SK-N-SH (cell line): ENCODE results near the gene FAM83D. TPM values are rescaled to one million over a fixed set of nuclear protein-coding genes. Genes with fewer than 3 reads are reported as not detected.

Experiments
- CTCF ChIA-PET: fragments of 300-600, 350-600 bp; formaldehyde crosslinking; extraction: SDS; loops from one replicate; lab custom pipeline; 2021; lab: Yijun Ruan, JAX
- POLR2A ChIA-PET: fragments of 350-600 bp; sonication (Branson Sonifier 250); formaldehyde crosslinking; extraction: SDS; loops from one replicate; lab custom pipeline; 2020; ENCODE audit warnings: antibody characterized with exemption, inconsistent platforms; lab: Yijun Ruan, JAX
- DNase-seq: peaks from one replicate; pipeline ENCODE4 v3.0.0; 2012
- H2AFZ ChIP-seq: fragments of 200-600 bp; sonication (generic); 2 replicates; pipeline ENCODE4 v1.8.1; 2016; ENCODE audit warnings: antibody characterized with exemption, mild to moderate bottlenecking, low read depth
- H3F3A ChIP-seq: fragments of 200-600 bp; sonication (generic); replicated peaks from 2 replicates; pipeline ENCODE3; 2016; ENCODE audit warnings: antibody characterized with exemption, mild to moderate bottlenecking; ENCODE audit not compliant: insufficient read depth
- H3K27ac ChIP-seq, 2 experiments: fragments of 200-500 bp in 1 of 2; fragments of 200-600 bp in 1 of 2; sonication (Bioruptor generic) in 1 of 2; sonication (generic), shearing (Covaris generic) in 1 of 2; 2 replicates each; pipeline versions ENCODE4 v1.5.1 to v1.6.1; 2014 to 2016; ENCODE audit warnings: low read depth in 2 of 2, inconsistent platforms in 1 of 2, low read length in 1 of 2, mild to moderate bottlenecking in 1 of 2, mixed read lengths in 1 of 2
- H3K27me3 ChIP-seq: fragments of 200-600 bp; sonication (generic), shearing (Covaris generic); 2 replicates; pipeline ENCODE4 v1.6.1; 2016; ENCODE audit warnings: mixed run types; ENCODE audit not compliant: insufficient read depth
- H3K36me3 ChIP-seq, 2 experiments: fragments of 200-500 bp in 1 of 2; fragments of 200-600 bp in 1 of 2; sonication (Bioruptor generic) in 1 of 2; sonication (generic) in 1 of 2; replicated peaks in 1 of 2; 2 replicates each; pipeline versions ENCODE3 to v1.5.1; 2014 to 2016; ENCODE audit warnings: low read length in 1 of 2, mild to moderate bottlenecking in 1 of 2; ENCODE audit not compliant: insufficient read depth in 2 of 2, control insufficient read depth in 1 of 2
- H3K4me1 ChIP-seq, 2 experiments: fragments of 200-500 bp in 1 of 2; fragments of 200-600 bp in 1 of 2; sonication (Bioruptor generic) in 1 of 2; sonication (generic), shearing (Covaris generic) in 1 of 2; 2 replicates each; pipeline versions ENCODE4 v1.5.1 to v1.6.1; 2014 to 2016; ENCODE audit warnings: low read depth in 1 of 2, low read length in 1 of 2, mixed run types in 1 of 2; ENCODE audit not compliant: insufficient read depth in 2 of 2, control insufficient read depth in 1 of 2
- H3K4me2 ChIP-seq: fragments of 200-600 bp; sonication (generic), shearing (Covaris generic); 2 replicates; pipeline ENCODE4 v1.6.1; 2017; ENCODE audit warnings: mixed run types
- H3K4me3 ChIP-seq, 2 experiments: fragments of 200-500 bp in 1 of 2; fragments of 200-600 bp in 1 of 2; sonication (Bioruptor generic) in 1 of 2; sonication (generic), shearing (Covaris generic) in 1 of 2; 2 replicates each; pipeline versions ENCODE4 v1.5.1 to v1.8.1; 2014 to 2016; ENCODE audit warnings: low read depth in 2 of 2, inconsistent platforms in 1 of 2, low read length in 1 of 2, mild to moderate bottlenecking in 1 of 2, mixed read lengths in 1 of 2, moderate library complexity in 1 of 2
- H3K79me2 ChIP-seq: fragments of 200-600 bp; sonication (generic); 2 replicates; pipeline ENCODE4 v1.8.1; 2017; ENCODE audit warnings: mild to moderate bottlenecking; ENCODE audit not compliant: insufficient read depth
- H3K9ac ChIP-seq: fragments of 200-600 bp; sonication (generic); 2 replicates; pipeline ENCODE4 v1.6.1; 2017; ENCODE audit warnings: mixed run types
- H3K9me2 ChIP-seq: fragments of 200-600 bp; sonication (generic); 2 replicates; pipeline ENCODE4 v1.6.1; 2017; ENCODE audit warnings: mixed run types
- H3K9me3 ChIP-seq: fragments of 200-600 bp; sonication (generic); 2 replicates; pipeline ENCODE4 v1.6.1; 2017; ENCODE audit warnings: mixed run types, mild to moderate bottlenecking, moderate library complexity
- H4K20me1 ChIP-seq: fragments of 200-600 bp; sonication (generic); 2 replicates; pipeline ENCODE4 v1.6.1; 2017; ENCODE audit warnings: mild to moderate bottlenecking, mixed run types; ENCODE audit not compliant: insufficient read depth
- CTCF ChIP-seq: fragments of 200-600 bp; sonication (generic); IDR thresholded peaks from 2 replicates; pipeline ENCODE4 v1.6.1; 2017; ENCODE audit warnings: antibody characterized with exemption, mild to moderate bottlenecking, moderate library complexity
- ELF1 ChIP-seq: IDR thresholded peaks from 2 replicates; pipeline ENCODE4 v1.4.0; 2012
- EP300 ChIP-seq, 2 experiments: IDR thresholded peaks; 2 replicates each; pipeline versions ENCODE4 v1.4.0 to v1.6.1; 2012; ENCODE audit warnings: borderline replicate concordance in 1 of 2, low read depth in 1 of 2, low read length in 1 of 2
- FOSL2 ChIP-seq: IDR thresholded peaks from 2 replicates; pipeline ENCODE4 v1.4.0; 2012; ENCODE audit warnings: low read depth, mild to moderate bottlenecking, moderate library complexity, borderline replicate concordance
- FOXJ3 ChIP-seq: sonication (generic); formaldehyde crosslinking; IDR thresholded peaks from 2 replicates; pipeline ENCODE4 v1.5.1; 2020; ENCODE audit warnings: mild to moderate bottlenecking, missing genetic modification reagents
- IRF3 ChIP-seq: fragments of 150-350 bp; IDR thresholded peaks from 2 replicates; pipeline ENCODE4 v1.6.1; 2016; ENCODE audit warnings: mild to moderate bottlenecking, low read depth, low read length
- JUND ChIP-seq: IDR thresholded peaks from 2 replicates; pipeline ENCODE4 v1.4.0; 2012
- MAX ChIP-seq: IDR thresholded peaks from 2 replicates; pipeline ENCODE4 v1.4.0; 2012; ENCODE audit warnings: low read depth
- MEF2A ChIP-seq: IDR thresholded peaks from 2 replicates; pipeline ENCODE4 v1.4.0; 2012; ENCODE audit warnings: low read depth, borderline replicate concordance
- NFIC ChIP-seq: IDR thresholded peaks from 2 replicates; pipeline ENCODE4 v1.4.0; 2012; ENCODE audit warnings: borderline replicate concordance
- NRF1 ChIP-seq: IDR thresholded peaks from 2 replicates; pipeline ENCODE4 v1.6.1; 2012; ENCODE audit warnings: low read depth, mild to moderate bottlenecking, low read length
- RAD21 ChIP-seq: IDR thresholded peaks from 2 replicates; pipeline ENCODE4 v1.6.1; 2012; ENCODE audit warnings: mild to moderate bottlenecking, low read length
- RCOR1 ChIP-seq: fragments of 150-350 bp; IDR thresholded peaks from 2 replicates; pipeline ENCODE4 v1.6.1; 2017; ENCODE audit warnings: antibody characterized with exemption, low read length
- REST ChIP-seq: IDR thresholded peaks from 2 replicates; pipeline ENCODE4 v1.6.1; 2012; ENCODE audit warnings: mild to moderate bottlenecking, low read depth, low read length, moderate library complexity
- RXRA ChIP-seq: IDR thresholded peaks from 2 replicates; pipeline ENCODE4 v1.4.0; 2012; ENCODE audit warnings: low read depth, mild to moderate bottlenecking, borderline replicate concordance
- SIN3A ChIP-seq: IDR thresholded peaks from 2 replicates; pipeline ENCODE4 v1.6.1; 2012; ENCODE audit warnings: low read depth, mild to moderate bottlenecking, low read length, moderate library complexity, borderline replicate concordance
- TCF12 ChIP-seq: IDR thresholded peaks from 2 replicates; pipeline ENCODE4 v1.4.0; 2012
- TEAD4 ChIP-seq: IDR thresholded peaks from 2 replicates; pipeline ENCODE4 v1.4.0; 2012; ENCODE audit warnings: mild to moderate bottlenecking, borderline replicate concordance; ENCODE audit not compliant: insufficient read depth
- YY1 ChIP-seq: IDR thresholded peaks from 2 replicates; pipeline ENCODE4 v1.4.0; 2012; ENCODE audit warnings: low read depth, mild to moderate bottlenecking
- ZBTB33 ChIP-seq: IDR thresholded peaks from 2 replicates; pipeline ENCODE4 v1.4.0; 2012; ENCODE audit warnings: low read depth, borderline replicate concordance
- WGBS: methylation state at CpG from one replicate; pipeline ENCODE4 v1.1.6; 2017; ENCODE audit warnings: low lambda C conversion rate; 5-methylcytosine and 5-hydroxymethylcytosine counted together
- polyA plus RNA-seq, 3 experiments: library from polyadenylated mRNA; depleted of rRNA; stranded (reverse); fragments of >200 nt; gene quantifications; 2 replicates each; pipeline ENCODE4 v1.2.3, GENCODE V29; 2012
- TF ChIP-seq, protein P1 (sequence below): fragments of 150-350 bp; IDR thresholded peaks from 2 replicates; pipeline ENCODE4 v1.6.1; 2017; ENCODE audit warnings: antibody characterized with exemption, low read length, low read depth, borderline replicate concordance
- TF ChIP-seq, protein P2 (sequence below): IDR thresholded peaks from 2 replicates; pipeline ENCODE4; 2012

Gene FAM83D
- polyA plus RNA-seq, 1 of the 3 experiments (the other 2 are of a cell fraction) = 21.5 TPM

DNA sequence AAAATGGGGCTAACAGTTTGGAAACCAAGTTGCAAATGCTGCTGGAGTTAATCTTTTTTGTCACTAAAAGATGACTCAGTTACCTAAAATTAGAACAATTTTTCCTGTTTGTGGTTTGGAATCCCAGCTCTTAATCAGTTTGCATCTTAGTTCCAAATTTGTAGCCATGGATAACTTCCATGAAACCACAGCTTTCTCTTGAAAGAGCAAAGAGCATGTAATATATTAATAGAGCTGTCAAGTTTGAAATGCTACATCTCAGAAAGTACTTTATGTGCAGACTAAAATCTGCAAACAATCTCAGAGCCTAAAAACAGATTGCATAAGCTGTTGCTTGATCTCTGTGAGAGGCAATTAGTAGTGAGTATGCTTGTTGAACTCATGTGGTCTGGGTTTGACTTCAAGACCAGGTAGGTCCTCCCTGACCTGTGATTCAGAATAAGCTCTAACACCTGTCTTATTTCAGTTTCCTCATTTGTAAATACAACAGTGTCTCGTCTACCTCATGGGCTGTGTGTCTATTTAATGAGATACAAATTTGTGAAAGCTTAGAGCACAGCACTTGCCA, 59.5 kb downstream of the FAM83D start:
- DNase-seq = no peak
- ChIA-PET CTCF (interaction anchor here (0.7 to 1.5 kb wide), 3 partner anchors 9 to 65 kb away, joined by 3 read pairs; no protein-coding TSS in a partner anchor), POLR2A (no interaction called here)
- Histone ChIP-seq H3K4me2 (peak overlapping the region; percentile 38), H4K20me1 (peaks cover 4% of the 10 kb centered on the region), H3K9ac (no peak overlapping the region), H3K36me3 (peaks cover 15 to 43% of the 10 kb centered on the region in 2 experiments), H3F3A (peaks cover 15% of the 10 kb centered on the region), H3K4me1 (peaks cover 0 to 22% of the 10 kb centered on the region in 2 experiments), H3K4me3 (no peak overlapping the region), H2AFZ (no peak overlapping the region), H3K9me2 (no peaks in the 10 kb centered on the region), H3K9me3 (no peaks in the 10 kb centered on the region), H3K27me3 (no peaks in the 10 kb centered on the region), H3K27ac (peak overlapping the region; percentile 54 to 82; a peak in 3 of 4 replicates), H3K79me2 (peaks cover 15% of the 10 kb centered on the region)
- 65% methylated on average over 1 of the region's 1 CpG for WGBS
- TF ChIP-seq, protein P1, sequence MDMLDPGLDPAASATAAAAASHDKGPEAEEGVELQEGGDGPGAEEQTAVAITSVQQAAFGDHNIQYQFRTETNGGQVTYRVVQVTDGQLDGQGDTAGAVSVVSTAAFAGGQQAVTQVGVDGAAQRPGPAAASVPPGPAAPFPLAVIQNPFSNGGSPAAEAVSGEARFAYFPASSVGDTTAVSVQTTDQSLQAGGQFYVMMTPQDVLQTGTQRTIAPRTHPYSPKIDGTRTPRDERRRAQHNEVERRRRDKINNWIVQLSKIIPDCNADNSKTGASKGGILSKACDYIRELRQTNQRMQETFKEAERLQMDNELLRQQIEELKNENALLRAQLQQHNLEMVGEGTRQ = no peak
- TF ChIP-seq FOSL2 = peak; percentile 89
- TF ChIP-seq EP300 (IDR thresholded peaks at IDR 0.05; ENCODE audit: borderline replicate concordance in 1 of 2, low read depth in 1 of 2, low read length in 1 of 2) = peak; percentile 64 to 86
- TF ChIP-seq FOXJ3 (CRISPR knock-in tag) = no peak
- TF ChIP-seq CTCF = no peak
- TF ChIP-seq SIN3A = peak; percentile 80; the same call in 1 of the 2 replicates
- peak; percentile 83 for TF ChIP-seq NFIC
- TF ChIP-seq, protein P2, sequence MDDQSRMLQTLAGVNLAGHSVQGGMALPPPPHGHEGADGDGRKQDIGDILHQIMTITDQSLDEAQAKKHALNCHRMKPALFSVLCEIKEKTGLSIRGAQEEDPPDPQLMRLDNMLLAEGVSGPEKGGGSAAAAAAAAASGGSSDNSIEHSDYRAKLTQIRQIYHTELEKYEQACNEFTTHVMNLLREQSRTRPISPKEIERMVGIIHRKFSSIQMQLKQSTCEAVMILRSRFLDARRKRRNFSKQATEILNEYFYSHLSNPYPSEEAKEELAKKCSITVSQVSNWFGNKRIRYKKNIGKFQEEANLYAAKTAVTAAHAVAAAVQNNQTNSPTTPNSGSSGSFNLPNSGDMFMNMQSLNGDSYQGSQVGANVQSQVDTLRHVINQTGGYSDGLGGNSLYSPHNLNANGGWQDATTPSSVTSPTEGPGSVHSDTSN = peak; percentile 96
- no peak for TF ChIP-seq IRF3
- 0 out of 2 replicates have a peak, but pooled peaks have one; percentile 30 for TF ChIP-seq REST
- peak; percentile 51; the same call in 1 of the 2 replicates for TF ChIP-seq RXRA
- TF ChIP-seq NRF1 = no peak
- peak; percentile 99 for TF ChIP-seq MEF2A
- TF ChIP-seq TCF12 = peak; percentile 97
- TF ChIP-seq ZBTB33 = no peak
- TF ChIP-seq JUND = peak; percentile 90
- no peak for TF ChIP-seq ELF1
- peak; percentile 34; the same call in 1 of the 2 replicates for TF ChIP-seq YY1
- TF ChIP-seq MAX = no peak
- TF ChIP-seq RAD21 = no peak
- 0 out of 2 replicates have a peak, but pooled peaks have one; percentile 23 for TF ChIP-seq RCOR1
- peak; percentile 90 for TF ChIP-seq TEAD4
